K562 (cell line): Measurements from ENCODE around the gene DEDD2. TPM values are rescaled to one million over a fixed set of nuclear protein-coding genes. Genes with fewer than 3 reads are reported as not detected.

Source experiments
- CAMTA2 ChIP-seq: fragments of 250-450 bp; sonication (Bioruptor Pico); conservative IDR thresholded peaks from 2 replicates; pipeline ENCODE4 v1.5.1; 2022
- CREBBP ChIP-seq: IDR thresholded peaks from one replicate; pipeline ENCODE4 v1.6.1; 2012; ENCODE audit warnings: low read depth, mild to moderate bottlenecking, control low read depth, inconsistent platforms, low read length
- DDX20 ChIP-seq: fragments of 450-650 bp; IDR thresholded peaks from 2 replicates; pipeline ENCODE4 v1.6.1; 2016; ENCODE audit warnings: missing genetic modification characterization, low read depth, mild to moderate bottlenecking, missing compliant biosample characterization, moderate library complexity
- E4F1 ChIP-seq: fragments of 250-450 bp; sonication (Bioruptor Pico); IDR thresholded peaks from 2 replicates; pipeline ENCODE4 v1.5.0; 2021; ENCODE audit warnings: mild to moderate bottlenecking, borderline replicate concordance
- EP300 ChIP-seq: IDR thresholded peaks from 2 replicates; pipeline ENCODE4 v1.6.1; 2012; ENCODE audit warnings: low read length, improper control_type of control experiment
- ETS1 ChIP-seq: conservative IDR thresholded peaks from 2 replicates; pipeline ENCODE4 v1.6.1; 2011; ENCODE audit warnings: low read depth, mild to moderate bottlenecking, low read length; ENCODE audit not compliant: control insufficient read depth
- ETV5 ChIP-seq: sonication (generic); formaldehyde crosslinking; IDR thresholded peaks from 2 replicates; pipeline ENCODE4 v1.4.0; 2020; ENCODE audit warnings: low read depth, mild to moderate bottlenecking, missing genetic modification reagents
- HSF4 ChIP-seq: fragments of 250-450 bp; sonication (Bioruptor Pico); IDR thresholded peaks from 2 replicates; pipeline ENCODE4 v2.1.2; 2022; ENCODE audit warnings: mild to moderate bottlenecking, moderate library complexity, borderline replicate concordance
- IRF2 ChIP-seq: sonication (generic); formaldehyde crosslinking; IDR thresholded peaks from 2 replicates; pipeline ENCODE4 v1.8.1; 2022; ENCODE audit warnings: mild to moderate bottlenecking, missing genetic modification reagents
- KDM2B ChIP-seq: fragments of 250-450 bp; sonication (Bioruptor Pico); IDR thresholded peaks from 2 replicates; pipeline ENCODE4 v1.8.0; 2021; ENCODE audit warnings: mild to moderate bottlenecking, moderate library complexity
- KDM4B ChIP-seq, 2 experiments: fragments of 450-650 bp in 1 of 2; sonication (generic) in 1 of 2; IDR thresholded peaks; 2 replicates each; pipeline ENCODE4 v1.6.1; 2016 to 2017; ENCODE audit warnings: borderline replicate concordance in 2 of 2, antibody characterized with exemption in 1 of 2, low read depth in 1 of 2, mild to moderate bottlenecking in 1 of 2
- KDM5B ChIP-seq: fragments of 200-600 bp; sonication (generic); IDR thresholded peaks from 2 replicates; pipeline ENCODE4 v1.6.1; 2012; ENCODE audit warnings: low read depth, mild to moderate bottlenecking, moderate library complexity, low read length, control low read depth, inconsistent platforms; ENCODE audit not compliant: insufficient replicate concordance
- LARP7 ChIP-seq: fragments of 450-650 bp; IDR thresholded peaks from 2 replicates; pipeline ENCODE4 v1.6.1; 2016
- MCM7 ChIP-seq, 2 experiments: fragments of 450-650 bp; IDR thresholded peaks; 2 replicates each; pipeline ENCODE4 v1.6.1; 2016 to 2018
- NR4A1 ChIP-seq, 2 experiments: fragments of 250-450 bp in 1 of 2; fragments of 450-650 bp in 1 of 2; sonication (Bioruptor Pico) in 1 of 2; IDR thresholded peaks; 2 replicates each; pipeline versions ENCODE4 v1.4.0 to v1.6.1; 2016 to 2020; ENCODE audit warnings: mild to moderate bottlenecking in 2 of 2, missing compliant biosample characterization in 1 of 2, missing genetic modification characterization in 1 of 2, moderate library complexity in 1 of 2
- RBFOX2 ChIP-seq: fragments of 200-400 bp; formaldehyde crosslinking; IDR thresholded peaks from 2 replicates; pipeline ENCODE4 v1.6.1; 2017; ENCODE audit warnings: low read depth, mild to moderate bottlenecking, low read length, moderate library complexity
- SMARCA4 ChIP-seq: fragments of 450-650 bp; IDR thresholded peaks from 2 replicates; pipeline ENCODE4 v1.6.1; 2016
- STAT5B ChIP-seq: fragments of 250-450 bp; sonication (Bioruptor Pico); IDR thresholded peaks from 2 replicates; pipeline ENCODE4 v1.8.0; 2021; ENCODE audit warnings: mild to moderate bottlenecking, inconsistent platforms
- THRAP3 ChIP-seq: fragments of 450-650 bp; IDR thresholded peaks from 2 replicates; pipeline ENCODE4 v1.6.1; 2016; ENCODE audit warnings: mild to moderate bottlenecking, inconsistent platforms, borderline replicate concordance
- U2AF2 ChIP-seq: fragments of 200-400 bp; formaldehyde crosslinking; optimal IDR thresholded peaks from 2 replicates; pipeline ENCODE3; 2017; ENCODE audit warnings: low read depth, mild to moderate bottlenecking, low read length
- WHSC1 ChIP-seq: IDR thresholded peaks from one replicate; pipeline ENCODE4 v1.6.1; 2012; ENCODE audit warnings: low read length, control low read depth, inconsistent platforms
- ZC3H4 ChIP-seq: sonication (generic); formaldehyde crosslinking; IDR thresholded peaks from 2 replicates; pipeline ENCODE4 v1.9.0; 2021; ENCODE audit warnings: missing genetic modification reagents, borderline replicate concordance
- ZNF24 ChIP-seq: fragments of 450-650 bp; IDR thresholded peaks from 2 replicates; pipeline ENCODE4 v1.6.1; 2016
- ZNF324 ChIP-seq: fragments of 250-450 bp; sonication (Bioruptor Pico); IDR thresholded peaks from 2 replicates; pipeline ENCODE4 v1.4.0; 2020; ENCODE audit warnings: mild to moderate bottlenecking
- ZNF384 ChIP-seq: IDR thresholded peaks from 2 replicates; pipeline ENCODE4 v1.6.1; 2012; ENCODE audit warnings: low read depth, low read length, improper control_type of control experiment
- ZNF561 ChIP-seq: fragments of 450-650 bp; formaldehyde crosslinking; conservative IDR thresholded peaks from 2 replicates; pipeline ENCODE4 v1.4.0; 2020; ENCODE audit warnings: mild to moderate bottlenecking, moderate library complexity
- ZNF57 ChIP-seq: fragments of 450-650 bp; formaldehyde crosslinking; IDR thresholded peaks from 2 replicates; pipeline ENCODE4 v1.4.0; 2020; ENCODE audit warnings: mild to moderate bottlenecking, moderate library complexity
- ZNF586 ChIP-seq: fragments of 450-650 bp; formaldehyde crosslinking; conservative IDR thresholded peaks from 2 replicates; pipeline ENCODE4 v1.4.0; 2020; ENCODE audit warnings: mild to moderate bottlenecking, moderate library complexity
- ZNF785 ChIP-seq: fragments of 250-450 bp; sonication (Bioruptor Pico); IDR thresholded peaks from 2 replicates; pipeline ENCODE4 v1.4.0; 2020; ENCODE audit warnings: mild to moderate bottlenecking
- polyA plus RNA-seq, 8 experiments: library from polyadenylated mRNA; depleted of rRNA in 4 of 8; stranded (reverse) in 5 of 8; unstranded in 3 of 8; fragments of >200 nt; fragmentation: Nextera tagmentation in 2 of 8; fragmentation: Illumina TruSeq in 1 of 8; extraction: Ambion mirVana in 2 of 8; extraction: Trizol in 1 of 8; gene quantifications; 2 replicates each; pipeline versions ENCODE4 v1.2.1 to v1.2.3, GENCODE V29; 2011 to 2014; ENCODE audit warnings: inconsistent platforms in 1 of 8, missing spikeins in 1 of 8
- total RNA-seq, 7 experiments: library from RNA; depleted of rRNA in 6 of 7; stranded (reverse); fragments of >200 nt in 6 of 7; fragmentation: Illumina TruSeq in 2 of 7; extraction: Trizol in 2 of 7; gene quantifications; 2 replicates each; pipeline versions ENCODE4 v1.2.1 to v1.2.3, GENCODE V29; 2011 to 2021; ENCODE audit warnings: low replicate concordance in 1 of 7

Gene DEDD2
- total and polyA plus RNA-seq, 9 of the 15 experiments (the other 6 are each of a cell fraction or from before 2014, with no cell fraction given), result 4.3 to 43.0 (median 29.2) TPM

GRCh38 chr19:42199440-42200115 lies 17.9 kb downstream of the DEDD2 start (continued):
- no peak for TF ChIP-seq ZNF785 (CRISPR knock-in tag)
- no peak for TF ChIP-seq ZNF561 (CRISPR knock-in tag)
- no peak for TF ChIP-seq MCM7 (IDR thresholded peaks at IDR 0.05)
- TF ChIP-seq RBFOX2, result peak; percentile 62
- TF ChIP-seq ETV5, result peak; percentile 97
- TF ChIP-seq KDM5B, result no peak
- no peak for TF ChIP-seq ZNF586 (CRISPR knock-in tag)
- peak; percentile 76 for TF ChIP-seq SMARCA4
- TF ChIP-seq ZNF384, result no peak
- 0 out of 2 replicates have a peak, but pooled peaks have one; percentile 4 for TF ChIP-seq THRAP3
- no peak for TF ChIP-seq KDM2B (CRISPR knock-in tag)
- no peak for TF ChIP-seq ZNF324 (CRISPR knock-in tag)
- no peak for TF ChIP-seq ZC3H4 (CRISPR knock-in tag)
- no peak for TF ChIP-seq CAMTA2 (CRISPR knock-in tag)
- TF ChIP-seq DDX20, result no peak
- TF ChIP-seq ZNF57 (CRISPR knock-in tag), result no peak
- TF ChIP-seq CREBBP, result no peak
- TF ChIP-seq STAT5B (CRISPR knock-in tag), result no peak
- no peak for TF ChIP-seq U2AF2
- no peak for TF ChIP-seq HSF4 (CRISPR knock-in tag)
- peak; percentile 10; the same call in 1 of the 2 replicates for TF ChIP-seq EP300
- TF ChIP-seq NR4A1 (CRISPR knock-in tag; IDR thresholded peaks at IDR 0.05), result no peak
- no peak for TF ChIP-seq NR4A1 (tag; IDR thresholded peaks at IDR 0.05)
- TF ChIP-seq IRF2, result no peak
- no peak for TF ChIP-seq E4F1 (CRISPR knock-in tag)
- peak in 1 of 2 experiments; percentile 40; a peak in 1 of 4 replicates for TF ChIP-seq KDM4B (IDR thresholded peaks at IDR 0.05; ENCODE audit: borderline replicate concordance in 2 of 2, low read depth in 1 of 2)
- TF ChIP-seq WHSC1, result no peak
- peak; percentile 79 for TF ChIP-seq ETS1
- TF ChIP-seq ZNF24, result no peak
- TF ChIP-seq LARP7, result peak; percentile 83; the same call in 1 of the 2 replicates
